ENCODE results near the gene PDLIM4.

PDLIM4 gene

DNA sequence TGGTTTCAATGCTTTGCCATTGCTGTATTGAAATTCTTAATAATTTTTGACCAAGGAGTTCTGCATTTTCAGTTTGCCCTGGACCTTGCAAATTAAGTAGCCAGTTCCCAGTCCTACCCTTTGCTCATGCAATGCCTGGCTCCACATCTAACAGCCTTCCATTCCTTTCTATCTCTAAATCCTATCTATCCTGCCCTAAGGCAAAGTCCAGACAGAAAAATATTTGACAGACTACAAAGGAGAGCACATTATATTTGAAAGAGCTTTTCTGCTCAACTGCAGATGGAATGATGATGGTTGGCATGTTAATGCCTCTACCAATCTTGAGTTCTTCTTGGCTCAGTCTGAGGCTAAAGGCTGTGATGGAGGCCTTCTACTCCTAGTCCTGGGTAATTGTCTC is 52.2 kb downstream of the PDLIM4 start:
- TF ChIP-seq, protein P1, sequence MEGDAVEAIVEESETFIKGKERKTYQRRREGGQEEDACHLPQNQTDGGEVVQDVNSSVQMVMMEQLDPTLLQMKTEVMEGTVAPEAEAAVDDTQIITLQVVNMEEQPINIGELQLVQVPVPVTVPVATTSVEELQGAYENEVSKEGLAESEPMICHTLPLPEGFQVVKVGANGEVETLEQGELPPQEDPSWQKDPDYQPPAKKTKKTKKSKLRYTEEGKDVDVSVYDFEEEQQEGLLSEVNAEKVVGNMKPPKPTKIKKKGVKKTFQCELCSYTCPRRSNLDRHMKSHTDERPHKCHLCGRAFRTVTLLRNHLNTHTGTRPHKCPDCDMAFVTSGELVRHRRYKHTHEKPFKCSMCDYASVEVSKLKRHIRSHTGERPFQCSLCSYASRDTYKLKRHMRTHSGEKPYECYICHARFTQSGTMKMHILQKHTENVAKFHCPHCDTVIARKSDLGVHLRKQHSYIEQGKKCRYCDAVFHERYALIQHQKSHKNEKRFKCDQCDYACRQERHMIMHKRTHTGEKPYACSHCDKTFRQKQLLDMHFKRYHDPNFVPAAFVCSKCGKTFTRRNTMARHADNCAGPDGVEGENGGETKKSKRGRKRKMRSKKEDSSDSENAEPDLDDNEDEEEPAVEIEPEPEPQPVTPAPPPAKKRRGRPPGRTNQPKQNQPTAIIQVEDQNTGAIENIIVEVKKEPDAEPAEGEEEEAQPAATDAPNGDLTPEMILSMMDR (IDR thresholded peaks at IDR 0.05) = no peak
- no peak for TF ChIP-seq ZFX (IDR thresholded peaks at IDR 0.05; ENCODE audit: borderline replicate concordance)
- H3K27ac ChIP-seq = no peak overlapping the region

DNA sequence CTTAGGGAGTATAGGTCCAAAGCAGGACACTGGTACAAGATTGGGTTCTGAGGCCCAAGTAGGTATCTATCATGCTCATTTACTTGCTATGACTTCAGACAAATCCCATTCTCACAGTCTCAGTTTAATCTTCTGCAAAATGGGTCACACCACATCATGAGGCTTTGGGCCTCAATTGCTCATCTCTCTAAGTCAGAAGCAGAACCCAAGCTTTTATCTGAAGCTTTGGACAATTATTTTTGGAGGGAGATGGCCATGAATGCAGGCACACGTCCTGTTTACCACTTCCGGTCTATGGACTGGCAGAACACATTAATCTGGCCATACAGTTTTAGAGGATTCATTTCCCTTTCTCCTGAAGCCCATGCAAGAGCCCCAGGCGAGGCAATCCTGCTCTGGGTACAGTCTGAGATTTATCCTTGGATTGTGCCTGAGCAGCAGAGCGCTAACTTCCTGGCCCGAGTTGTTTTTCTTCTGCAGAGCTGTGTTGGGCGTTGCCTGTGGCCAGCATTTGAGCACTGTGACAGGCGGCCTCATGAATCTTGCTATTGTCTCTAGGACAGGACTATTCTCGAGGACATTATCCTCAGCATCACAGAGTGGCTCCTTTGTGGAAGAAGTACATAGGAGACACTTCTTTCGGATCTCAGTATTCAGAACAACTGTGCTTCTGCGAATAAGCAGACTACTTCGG is 52.8 kb downstream of the PDLIM4 start:
- no peak for TF ChIP-seq ZFX (IDR thresholded peaks at IDR 0.05; ENCODE audit: borderline replicate concordance)
- TF ChIP-seq, protein P1 (IDR thresholded peaks at IDR 0.05) = no peak
- no peak overlapping the region for H3K27ac ChIP-seq

DNA sequence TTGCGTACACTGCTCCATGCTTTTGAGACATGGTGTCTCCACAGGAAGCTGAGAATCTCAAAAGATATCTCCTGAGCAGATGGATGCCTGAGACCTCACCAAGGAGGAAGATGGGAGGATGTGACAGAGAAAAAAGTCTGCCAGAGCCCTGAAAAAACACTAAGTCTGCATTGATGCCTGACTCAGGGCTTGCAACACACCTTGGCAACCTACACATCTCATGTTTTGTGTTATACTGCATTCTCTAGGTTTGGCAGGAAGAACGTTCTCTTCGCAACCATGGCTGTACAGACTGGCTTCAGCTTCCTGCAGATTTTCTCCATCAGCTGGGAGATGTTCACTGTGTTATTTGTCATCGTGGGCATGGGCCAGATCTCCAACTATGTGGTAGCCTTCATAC is 55.9 kb downstream of the PDLIM4 start:
- no peak overlapping the region for H3K27ac ChIP-seq
- TF ChIP-seq, protein P1 (IDR thresholded peaks at IDR 0.05) = no peak
- TF ChIP-seq ZFX (IDR thresholded peaks at IDR 0.05; ENCODE audit: borderline replicate concordance) = no peak

DNA sequence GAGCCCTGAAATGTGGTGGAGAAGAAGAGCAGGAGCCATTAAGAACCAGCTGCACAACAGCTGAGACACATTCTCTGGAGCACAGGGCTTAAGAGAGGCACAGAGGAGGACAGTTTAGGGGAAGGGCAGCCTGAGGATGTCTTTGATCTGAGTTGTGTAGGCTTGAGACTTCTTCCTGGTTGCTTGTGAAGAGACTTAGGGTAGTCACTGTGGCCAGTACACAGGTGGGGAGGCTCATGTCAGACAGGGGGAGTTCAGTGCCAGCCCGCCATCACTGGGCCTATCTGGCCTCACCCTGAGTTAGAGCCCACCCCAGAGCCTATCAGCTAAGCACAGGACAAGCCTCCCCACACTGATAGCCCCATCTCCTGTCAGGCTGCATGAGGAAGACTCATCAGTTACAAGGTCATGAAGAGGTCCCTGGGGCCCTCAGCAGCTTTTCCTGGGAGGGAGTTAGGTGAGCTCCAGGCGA is 56.5 kb downstream of the PDLIM4 start:
- TF ChIP-seq, protein P1 (IDR thresholded peaks at IDR 0.05) = no peak
- TF ChIP-seq ZFX (IDR thresholded peaks at IDR 0.05; ENCODE audit: borderline replicate concordance) = no peak
- H3K27ac ChIP-seq = no peak overlapping the region

DNA sequence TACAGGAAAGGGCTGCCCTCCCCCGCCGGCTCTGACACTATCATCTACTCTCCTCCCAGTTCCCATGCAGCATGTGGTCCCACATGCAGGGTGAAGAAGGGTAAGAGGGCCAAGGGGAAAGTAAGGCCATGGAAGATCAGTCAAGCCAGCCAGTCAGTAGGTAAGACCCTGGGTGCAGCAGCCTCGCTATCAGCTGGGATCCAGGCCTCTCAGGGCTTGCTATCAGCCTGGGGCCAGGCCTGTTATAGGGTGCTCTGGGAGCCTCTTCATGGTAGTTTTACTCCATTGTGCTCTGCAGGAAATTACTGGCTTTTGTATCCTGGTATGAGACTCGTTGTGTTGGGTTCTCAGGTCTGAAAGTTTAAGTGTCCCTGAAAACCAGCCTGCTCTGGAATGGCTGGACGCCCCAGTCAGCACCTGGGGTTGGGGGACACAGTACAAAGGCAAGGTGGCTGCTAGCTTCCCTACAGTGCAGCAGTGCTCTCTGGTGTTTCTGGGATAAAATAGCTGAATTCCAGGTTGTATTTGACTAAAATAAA is 58.1 kb downstream of the PDLIM4 start:
- H3K27ac ChIP-seq = no peak overlapping the region
- no peak for TF ChIP-seq ZFX (IDR thresholded peaks at IDR 0.05; ENCODE audit: borderline replicate concordance)

DNA sequence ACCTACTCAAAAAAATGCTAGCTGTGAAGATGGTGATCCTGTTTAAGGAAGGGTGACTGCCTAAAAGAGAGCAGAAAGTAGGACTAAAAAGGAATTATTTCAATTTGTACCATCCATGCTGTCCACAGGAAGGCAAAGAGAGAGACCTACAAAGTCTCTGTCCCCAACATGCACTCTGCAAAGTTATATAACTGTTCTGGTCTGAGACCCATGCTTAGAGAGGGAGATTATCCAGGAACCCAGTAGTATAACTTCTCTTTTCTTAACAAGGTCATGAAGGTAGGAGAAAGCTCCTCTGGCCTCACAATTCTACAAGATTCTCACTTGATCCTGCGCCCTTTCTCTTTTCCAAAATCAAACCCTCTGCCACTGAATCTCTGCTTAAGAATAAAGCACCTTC is 62.5 kb downstream of the PDLIM4 start:
- TF ChIP-seq, protein P1 (IDR thresholded peaks at IDR 0.05) = no peak
- TF ChIP-seq ZFX (IDR thresholded peaks at IDR 0.05; ENCODE audit: borderline replicate concordance) = no peak
- H3K27ac ChIP-seq = no peak overlapping the region

DNA sequence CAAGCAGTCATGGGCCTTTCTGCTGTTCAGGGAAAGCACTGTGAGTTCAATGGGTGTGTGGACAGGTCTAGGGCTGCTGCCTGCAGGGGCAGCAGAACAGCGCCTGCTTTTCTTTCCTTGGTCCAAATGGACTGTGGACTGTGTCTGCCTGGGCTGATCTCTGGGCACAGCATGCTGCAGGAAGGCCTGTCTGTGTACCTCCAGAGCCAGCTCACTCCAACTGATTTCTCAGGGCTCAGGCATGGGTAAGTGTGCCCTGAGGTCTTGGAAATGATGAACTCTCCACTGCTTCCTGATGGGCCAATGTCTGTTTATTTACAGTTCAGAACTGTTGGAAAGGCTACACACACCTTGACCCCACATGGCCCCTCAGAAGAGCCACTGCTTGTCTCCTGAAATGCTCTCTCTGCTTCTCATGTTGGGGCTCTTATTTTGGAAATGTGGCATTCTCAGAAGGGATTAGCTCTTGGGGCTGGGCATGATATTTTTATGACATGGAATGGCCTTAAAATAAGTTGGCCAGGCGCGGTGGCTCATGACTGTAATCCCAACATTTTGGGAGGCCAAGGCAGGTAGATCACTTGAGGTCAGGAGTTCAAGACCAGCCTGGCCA is 63.7 kb downstream of the PDLIM4 start:
- no peak overlapping the region for H3K27ac ChIP-seq
- TF ChIP-seq ZFX (IDR thresholded peaks at IDR 0.05; ENCODE audit: borderline replicate concordance) = no peak
- TF ChIP-seq, protein P1 (IDR thresholded peaks at IDR 0.05) = no peak

All from 22Rv1 (cell line).